RCC 7860 (cell line): Measurements from ENCODE around the gene AMIGO3.
"Not testable (repeated sequence)": the region's sequence is repeated elsewhere in the genome, so short reads cannot be mapped to it uniquely, and the experiment has no call there.

Source experiments
- DNase-seq: peaks from one replicate; pipeline ENCODE4 v3.0.0-alpha.2; 2015; ENCODE audit warnings: low spot score
- FAIRE-seq: peaks from 2 replicates; lab custom pipeline; 2012; peaks lifted over from hg19 to GRCh38; lab: Jason Lieb, UNC

Gene AMIGO3

GRCh38 chr3:49712631-49713317 is 6.7 kb downstream of the AMIGO3 start:
- DNase-seq = no peak
- no peak for FAIRE-seq

GRCh38 chr3:49712166-49712565 is 7.3 kb downstream of the AMIGO3 start:
- DNase-seq (no peak), FAIRE-seq (no peak)

- DNase-seq = no peak
- no peak for FAIRE-seq
Measured at GRCh38 chr3:49711489-49711888, 8.0 kb downstream of the AMIGO3 start.

GRCh38 chr3:49709852-49710251 is 9.6 kb downstream of the AMIGO3 start:
- FAIRE-seq (no peak), DNase-seq (no peak)

- FAIRE-seq (no peak), DNase-seq (no peak)
Measured at GRCh38 chr3:49707113-49707480, 12.4 kb downstream of the AMIGO3 start.

- FAIRE-seq (no peak), DNase-seq (no peak)
Measured at GRCh38 chr3:49706456-49707112, 12.9 kb downstream of the AMIGO3 start.

GRCh38 chr3:49705390-49705960 is 14.0 kb downstream of the AMIGO3 start:
- no peak for FAIRE-seq
- no peak for DNase-seq

- FAIRE-seq (no peak), DNase-seq (no peak)
Measured at GRCh38 chr3:49704629-49705028, 14.9 kb downstream of the AMIGO3 start.

GRCh38 chr3:49703956-49704355 is 15.5 kb downstream of the AMIGO3 start:
- FAIRE-seq = no peak
- DNase-seq = no peak

GRCh38 chr3:49703443-49703927 is 16.0 kb downstream of the AMIGO3 start:
- DNase-seq = peak; percentile 50
- no peak for FAIRE-seq

- DNase-seq (no peak), FAIRE-seq (no peak)
Measured at GRCh38 chr3:49702672-49703071, 16.8 kb downstream of the AMIGO3 start.

GRCh38 chr3:49701388-49702077 is 18.0 kb downstream of the AMIGO3 start:
- DNase-seq (no peak), FAIRE-seq (no peak)

GRCh38 chr3:49700453-49701128 is 18.9 kb downstream of the AMIGO3 start:
- FAIRE-seq (no peak), DNase-seq (no peak)

GRCh38 chr3:49700014-49700413 is 19.5 kb downstream of the AMIGO3 start:
- DNase-seq = no peak
- FAIRE-seq = no peak

- FAIRE-seq (no peak), DNase-seq (no peak)
Measured at GRCh38 chr3:49699281-49699979, 20.1 kb downstream of the AMIGO3 start.

GRCh38 chr3:49695350-49696015 is 24.0 kb downstream of the AMIGO3 start:
- FAIRE-seq, DNase-seq: not testable (repeated sequence)

GRCh38 chr3:49694409-49695070 is 24.9 kb downstream of the AMIGO3 start:
- FAIRE-seq, DNase-seq: not testable (repeated sequence)

GRCh38 chr3:49691481-49691880 is 28.0 kb downstream of the AMIGO3 start:
- FAIRE-seq, DNase-seq: not testable (repeated sequence)

GRCh38 chr3:49690856-49691255 is 28.6 kb downstream of the AMIGO3 start:
- DNase-seq, FAIRE-seq: not testable (repeated sequence)
